ENCODE data around the gene PRPH2.

PRPH2 gene, protein sequence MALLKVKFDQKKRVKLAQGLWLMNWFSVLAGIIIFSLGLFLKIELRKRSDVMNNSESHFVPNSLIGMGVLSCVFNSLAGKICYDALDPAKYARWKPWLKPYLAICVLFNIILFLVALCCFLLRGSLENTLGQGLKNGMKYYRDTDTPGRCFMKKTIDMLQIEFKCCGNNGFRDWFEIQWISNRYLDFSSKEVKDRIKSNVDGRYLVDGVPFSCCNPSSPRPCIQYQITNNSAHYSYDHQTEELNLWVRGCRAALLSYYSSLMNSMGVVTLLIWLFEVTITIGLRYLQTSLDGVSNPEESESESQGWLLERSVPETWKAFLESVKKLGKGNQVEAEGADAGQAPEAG

DNA sequence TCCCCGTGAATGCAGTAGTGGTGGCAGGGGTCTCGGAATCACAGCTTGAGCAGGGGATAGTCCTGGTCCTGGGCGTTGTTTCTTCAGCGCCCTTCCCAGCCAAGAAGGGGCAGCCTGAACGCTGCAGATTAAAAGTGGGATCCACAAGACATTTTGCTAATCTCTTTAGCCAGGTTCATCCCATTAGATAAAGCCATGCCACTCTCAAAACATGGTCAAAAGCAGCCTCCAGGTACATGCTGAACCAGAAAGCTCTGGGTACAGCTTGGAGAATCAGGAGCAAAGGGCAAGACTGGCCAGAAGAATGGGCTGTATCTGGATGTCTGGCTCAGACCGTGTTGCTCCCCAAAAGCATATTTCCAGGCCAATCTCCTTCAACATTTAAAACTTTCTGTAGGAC lies at the start of gene PRPH2:
TSS of gene PRPH2 (minus strand) at position 101 of the 400 bp plus-strand sequence. CDS start 263 bp downstream, outside the sequence.
- DNase-seq: no peak

DNA sequence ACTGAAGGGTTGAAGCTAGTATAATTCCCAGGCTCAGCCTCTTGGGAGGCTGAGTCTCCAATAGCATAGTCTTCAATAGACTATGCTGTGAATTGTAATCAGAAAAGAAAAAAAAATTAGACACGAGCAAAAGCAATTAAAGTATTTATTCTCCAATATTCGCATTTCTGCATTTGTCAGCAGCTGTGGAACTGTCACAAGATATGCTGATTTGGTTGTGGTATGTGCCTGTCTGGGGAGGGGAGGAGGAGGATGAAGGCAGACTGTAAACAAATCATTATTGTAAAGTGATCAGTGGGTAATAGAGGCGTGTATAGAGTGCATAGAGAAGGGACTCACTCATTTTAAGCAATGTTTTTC lies 49.3 kb upstream of the PRPH2 start:
- peak; percentile 19 for DNase-seq

DNA sequence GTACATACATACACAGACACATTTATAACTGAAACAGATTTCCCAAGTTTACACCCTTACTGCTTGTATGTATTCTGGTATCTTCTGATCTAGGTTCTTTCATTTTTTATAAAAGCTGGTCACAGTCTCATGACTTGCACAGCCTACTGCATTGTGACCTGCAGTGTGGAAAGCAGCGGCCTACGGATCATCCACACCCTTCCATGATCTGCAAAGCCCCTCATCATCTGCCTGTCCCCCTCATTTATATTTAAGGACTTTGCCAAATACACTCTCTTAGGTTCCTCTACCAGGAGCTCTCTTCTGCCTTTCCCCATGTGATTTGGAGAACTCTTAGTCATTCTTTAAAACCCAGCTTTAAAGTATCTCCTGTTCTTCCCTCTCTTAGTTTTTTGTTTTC lies 47.4 kb upstream of the PRPH2 start:
- DNase-seq: no peak

DNA sequence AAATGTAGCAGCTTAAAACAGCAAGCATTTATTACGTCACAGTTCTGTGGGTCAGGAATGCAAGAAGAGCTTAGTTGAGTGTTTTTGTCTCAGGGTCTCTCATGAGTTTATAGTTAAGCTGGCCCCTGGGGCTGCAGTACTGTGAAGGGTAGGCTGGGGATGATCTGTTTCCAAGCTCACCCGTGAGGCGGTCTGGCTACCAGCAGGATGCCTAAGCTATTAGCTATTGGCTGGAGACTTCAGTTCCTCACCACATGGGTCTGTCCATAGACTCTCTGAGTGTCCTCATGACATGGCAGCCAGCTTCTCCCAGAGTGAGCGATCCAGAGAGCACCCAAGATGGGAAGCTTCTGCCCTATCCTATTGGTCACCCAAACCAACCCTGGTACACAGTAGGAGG lies 46.7 kb upstream of the PRPH2 start:
- no peak for DNase-seq

DNA sequence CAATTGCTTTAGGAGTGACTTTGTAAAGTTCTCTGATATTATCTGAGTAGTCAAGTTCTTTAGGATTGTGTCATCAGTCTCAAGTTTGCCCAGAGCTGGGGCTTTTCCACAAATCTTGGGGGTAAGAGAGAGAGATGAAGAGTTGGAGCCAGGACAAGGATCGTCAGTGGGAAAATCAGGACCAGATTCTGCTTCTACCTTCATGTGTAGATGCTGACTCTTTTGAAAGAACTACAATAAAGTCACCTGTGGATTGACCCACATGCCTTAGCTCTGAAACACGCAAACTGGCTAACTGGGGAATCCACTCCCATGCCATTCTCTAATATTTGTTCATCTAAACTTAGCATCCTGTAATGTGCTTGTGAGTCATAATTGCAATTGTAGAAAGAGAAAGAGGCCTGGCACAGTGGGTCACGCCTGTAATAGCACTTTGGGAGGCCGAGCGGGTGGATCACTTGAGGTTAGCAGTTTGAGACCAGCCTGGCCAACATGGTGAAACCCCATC lies 43.8 kb upstream of the PRPH2 start:
- no peak for DNase-seq

DNA sequence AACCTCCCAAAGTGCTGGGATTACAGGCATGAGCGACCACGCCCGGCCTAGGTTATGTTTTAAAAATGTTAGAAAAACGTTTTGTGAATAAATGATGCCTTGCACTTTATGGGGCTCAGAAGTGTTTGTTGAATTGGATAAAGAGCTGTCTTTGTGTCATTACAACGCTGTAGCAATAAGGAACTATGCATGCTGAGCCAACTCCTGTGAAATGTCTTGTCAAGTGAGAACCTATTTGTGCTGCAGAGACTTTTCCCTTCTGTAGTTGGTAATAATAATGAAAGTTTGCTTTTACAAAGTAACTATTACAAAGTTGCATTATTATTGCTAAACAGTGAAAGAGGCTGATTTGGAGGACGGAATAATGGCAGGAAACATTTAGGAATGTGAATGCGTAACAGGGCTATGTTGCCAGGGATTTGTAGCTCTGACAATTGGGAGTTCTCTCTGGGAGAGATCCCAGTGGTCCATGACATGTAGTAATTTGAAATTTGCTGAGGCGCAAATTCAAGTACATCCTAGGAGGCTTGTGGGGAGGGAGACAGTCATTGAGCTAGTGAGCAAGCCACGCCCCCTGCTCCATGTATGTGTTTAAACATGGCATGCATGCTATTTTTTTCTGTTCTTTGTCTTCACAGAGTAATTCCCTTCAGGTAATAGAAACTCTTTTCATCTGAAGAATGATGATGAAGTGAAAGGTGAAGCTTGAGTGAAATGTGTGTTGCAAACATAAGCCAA lies 42.7 kb upstream of the PRPH2 start:
- no peak for DNase-seq

DNA sequence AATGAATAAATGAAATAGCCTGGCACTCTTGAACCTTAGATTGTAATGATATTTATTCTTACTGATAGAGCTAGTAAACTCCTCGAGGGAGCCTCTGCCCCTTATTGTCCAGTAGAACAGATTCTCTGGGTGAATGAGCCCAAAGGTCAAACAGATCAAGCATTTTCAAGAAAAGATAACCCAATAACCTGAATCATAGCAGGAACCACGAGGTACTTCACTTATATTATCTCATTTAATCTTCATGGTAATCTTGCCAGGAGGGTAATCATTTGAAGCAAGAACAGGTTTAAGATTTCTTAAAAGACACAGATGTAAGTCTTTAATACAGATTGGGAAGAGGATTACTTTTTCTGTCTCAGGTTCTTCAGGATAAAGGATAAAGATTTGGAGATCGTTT lies 40.6 kb upstream of the PRPH2 start:
- no peak for DNase-seq

DNA sequence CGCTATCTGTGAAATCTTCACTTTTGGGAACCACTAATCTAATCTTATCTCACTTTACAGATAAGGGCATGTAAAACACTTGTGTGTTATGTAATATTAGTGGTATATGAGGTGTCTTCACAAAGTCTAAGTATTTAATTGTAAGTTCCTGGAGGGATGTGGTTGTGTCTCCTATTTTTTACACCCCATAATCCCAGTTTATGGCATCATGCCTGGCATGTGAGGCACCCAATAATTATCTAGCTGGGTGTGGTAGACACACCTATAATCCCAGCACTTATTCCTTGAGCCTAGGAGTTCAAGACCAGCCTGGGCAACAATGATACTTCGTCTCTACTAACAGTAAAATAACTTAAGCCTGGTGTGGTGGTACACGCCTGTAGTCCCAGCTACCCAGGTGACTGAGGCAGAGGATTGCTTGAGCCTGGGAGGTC lies 40.0 kb upstream of the PRPH2 start:
- DNase-seq: no peak

DNA sequence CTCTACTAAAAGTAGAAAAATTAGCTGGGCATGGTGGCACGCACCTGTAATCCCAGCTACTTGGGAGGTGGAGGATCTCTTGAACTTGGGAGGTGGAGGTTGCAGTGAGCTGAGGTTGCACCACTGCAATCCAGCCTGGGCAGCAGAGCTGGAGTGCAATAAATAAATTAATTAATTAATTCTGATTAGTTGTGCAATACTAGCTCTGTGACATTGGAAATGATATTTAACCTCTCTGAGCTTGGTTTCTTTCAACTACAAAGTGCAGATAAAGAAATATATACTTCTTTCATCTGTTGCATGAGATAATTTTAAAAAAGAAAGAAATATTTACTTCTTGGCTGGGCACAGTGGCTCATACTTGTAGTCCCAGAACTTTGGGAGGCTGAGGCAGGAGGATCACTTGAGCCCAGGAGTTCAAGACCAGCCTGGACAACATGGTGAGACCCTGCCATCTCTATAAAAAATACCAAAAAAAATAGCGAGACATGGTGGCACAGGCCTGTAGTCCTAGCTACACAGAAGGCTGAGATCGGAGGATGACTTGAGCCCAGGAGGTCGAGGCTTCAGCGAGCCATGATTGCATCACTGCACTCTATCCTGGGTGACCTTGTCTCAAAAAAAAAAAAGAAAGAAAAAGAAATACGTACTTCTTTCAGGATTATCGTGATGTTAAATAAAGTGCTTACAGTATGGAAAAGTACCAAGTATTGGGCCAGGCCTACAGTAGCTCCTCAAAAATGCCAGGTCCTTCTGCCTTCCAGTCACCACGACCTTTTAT lies 39.1 kb upstream of the PRPH2 start:
- no peak for DNase-seq

DNA sequence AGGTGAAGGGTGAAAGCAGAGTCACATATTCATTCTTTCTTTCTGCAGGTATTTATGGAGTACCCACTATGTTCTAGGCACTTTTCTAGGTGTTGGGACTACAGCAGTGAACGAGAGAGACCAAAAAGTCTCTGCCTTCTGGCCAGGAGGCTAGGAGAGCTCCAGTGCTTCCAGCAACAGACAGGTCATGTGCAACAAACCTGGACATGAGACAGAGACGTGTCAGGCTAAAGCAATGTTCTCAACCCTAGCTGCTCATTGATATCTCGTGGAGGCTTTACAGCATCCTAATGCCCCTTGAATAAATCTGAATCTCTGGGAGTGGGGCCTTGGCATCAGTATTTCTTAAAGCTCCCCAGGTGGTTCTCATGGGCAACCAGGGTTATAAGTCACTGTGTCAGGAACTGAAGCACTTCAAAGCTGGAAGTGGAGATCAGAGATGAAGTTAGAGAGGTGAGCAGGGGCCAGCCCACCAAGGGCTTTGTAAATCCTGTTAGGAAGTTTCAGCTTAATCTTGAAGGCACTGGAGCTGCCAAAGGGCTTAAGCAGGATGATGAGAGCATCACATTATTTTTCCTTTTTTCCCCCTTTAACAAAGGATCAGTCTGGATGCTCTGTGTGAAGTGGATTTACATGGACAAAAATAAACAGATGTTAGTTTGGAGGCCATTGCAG lies 36.5 kb upstream of the PRPH2 start:
- no peak for DNase-seq

DNA sequence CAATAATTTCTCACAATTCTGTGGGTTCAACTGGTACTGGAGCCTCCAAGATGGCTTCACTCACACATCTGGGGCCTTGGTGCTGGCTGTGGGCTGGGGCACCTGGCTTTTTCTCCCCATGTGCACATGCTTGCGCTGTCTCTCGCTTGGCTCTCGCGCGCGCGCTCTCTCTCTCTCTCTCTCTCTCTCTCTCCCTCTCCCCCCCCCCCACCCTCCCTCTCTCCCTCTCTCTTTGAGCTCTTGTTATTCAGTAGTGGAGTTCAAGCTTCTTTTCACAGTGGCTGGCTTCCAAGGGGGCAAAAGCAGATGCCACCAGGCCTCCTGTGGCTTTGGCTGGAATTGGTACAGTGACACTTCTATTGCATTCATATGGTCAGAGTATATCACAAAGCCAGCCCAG lies 34.3 kb upstream of the PRPH2 start:
- no peak for DNase-seq

DNA sequence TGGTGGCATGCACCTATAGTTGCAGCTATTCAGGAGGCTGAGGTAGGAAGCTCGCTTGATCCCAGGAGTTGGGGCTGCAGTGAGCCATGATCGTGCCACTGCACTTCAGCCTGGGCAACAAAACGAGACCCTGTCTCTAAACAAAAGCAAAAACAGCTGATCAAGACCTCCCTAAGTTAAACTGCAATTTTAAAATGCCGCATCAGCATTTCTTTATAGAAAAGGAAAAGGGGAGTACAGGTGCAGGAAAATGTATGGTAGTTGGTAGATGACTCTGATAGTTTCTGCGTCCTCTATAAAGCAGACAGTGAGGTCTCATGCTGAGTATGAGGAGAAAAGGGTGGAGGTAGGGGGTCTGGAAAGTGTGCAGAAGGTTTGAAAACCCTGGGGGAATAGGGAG lies 32.4 kb upstream of the PRPH2 start:
- no peak for DNase-seq

DNA sequence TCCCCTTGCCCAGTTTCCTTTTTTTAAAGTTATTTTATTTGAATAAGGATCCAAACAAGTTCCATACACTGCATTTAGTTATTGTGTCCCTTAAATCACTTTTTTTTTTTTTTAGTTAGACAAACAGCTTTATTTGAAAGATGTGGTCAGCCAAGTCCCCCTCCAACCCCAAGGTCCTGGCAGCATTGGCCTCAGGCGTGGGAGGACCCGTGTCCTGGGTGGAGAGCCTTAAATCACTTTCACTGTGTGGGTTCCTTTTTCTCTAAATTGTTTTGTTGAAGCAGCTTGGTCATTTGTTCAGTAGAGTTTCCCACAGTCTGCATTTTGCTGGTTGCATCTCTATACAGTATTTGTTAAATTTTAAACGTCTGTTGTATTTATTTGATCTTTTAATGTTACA lies 28.7 kb upstream of the PRPH2 start:
- DNase-seq: no peak

DNA sequence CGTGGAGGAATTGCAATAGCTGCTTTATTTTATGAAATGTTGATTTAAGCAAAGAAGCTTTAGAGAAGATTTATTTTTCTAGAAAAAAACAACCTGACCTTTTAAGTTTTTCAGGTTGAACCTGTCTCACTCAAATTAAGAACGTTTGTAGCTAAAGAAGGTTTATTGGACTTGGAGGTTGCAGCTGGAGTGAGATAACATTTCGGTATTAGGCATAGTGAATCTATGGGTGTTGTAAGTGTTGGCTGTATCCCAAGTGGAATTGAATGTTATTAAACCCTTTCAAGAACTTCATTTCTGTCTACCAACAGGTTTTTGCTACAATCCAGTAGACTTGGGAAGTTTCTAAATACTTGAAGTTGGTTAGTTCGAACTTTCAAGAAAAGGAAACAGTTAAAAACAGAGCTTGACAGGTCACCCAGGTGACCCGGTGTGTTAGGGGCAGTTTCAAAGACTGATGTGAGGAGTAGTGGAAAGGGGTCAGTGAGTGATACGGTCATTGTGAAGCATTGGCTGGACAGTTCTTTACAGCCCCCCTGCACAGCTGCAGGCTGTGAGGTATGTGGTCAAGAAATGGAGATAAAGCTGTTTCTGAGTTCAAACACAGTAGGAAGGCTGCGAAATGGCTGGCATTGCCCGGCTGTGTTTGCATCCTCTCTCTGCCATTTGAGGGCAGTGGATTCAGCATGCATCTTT lies 26.0 kb upstream of the PRPH2 start:
- no peak for DNase-seq

DNA sequence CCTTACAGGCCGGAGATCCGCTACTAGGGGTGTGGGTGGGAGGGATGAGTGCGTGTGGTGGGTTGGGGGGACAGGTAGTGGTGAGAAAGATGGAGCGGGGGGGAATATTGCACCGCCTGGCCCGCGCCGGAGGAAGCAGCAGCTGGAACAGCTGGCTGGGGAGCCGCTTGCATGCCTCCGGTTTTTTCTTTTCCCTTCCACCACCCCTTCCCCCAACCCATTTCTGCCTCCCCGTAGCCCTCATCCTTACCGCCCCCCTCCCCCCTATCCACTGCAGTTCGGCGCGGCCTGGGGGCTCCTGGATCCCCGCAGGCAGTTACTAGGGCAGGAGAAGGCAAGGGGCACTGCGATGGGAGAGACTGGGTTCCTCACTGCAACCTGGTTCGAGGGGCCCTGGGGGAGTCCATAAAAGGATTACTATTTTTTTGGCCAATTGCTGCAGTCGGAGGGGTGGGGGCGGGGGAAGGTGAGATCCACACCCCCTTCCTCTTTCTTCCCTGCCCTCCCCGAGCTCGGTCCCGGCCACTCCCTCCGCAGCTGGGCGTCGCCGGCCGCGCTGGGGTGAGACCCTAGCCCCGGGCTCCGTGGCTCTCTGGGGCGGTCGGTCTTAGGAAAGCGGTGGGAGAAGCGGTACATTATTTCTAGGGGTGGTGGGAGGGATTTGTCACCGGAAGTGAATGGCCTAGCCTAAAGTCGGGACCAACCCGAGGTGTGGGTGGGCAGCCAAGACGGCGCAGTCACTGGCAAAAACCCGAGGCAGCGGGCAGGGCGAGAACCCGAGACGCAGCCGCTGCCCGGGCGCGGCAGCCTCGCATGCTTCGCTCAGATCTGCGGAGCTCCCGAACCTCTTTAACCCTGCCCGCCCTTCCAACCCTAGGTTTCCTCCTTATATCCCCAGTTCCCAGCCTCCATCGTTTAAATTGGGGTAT lies 24.3 kb upstream of the PRPH2 start:
- peak; percentile 99 for DNase-seq

DNA sequence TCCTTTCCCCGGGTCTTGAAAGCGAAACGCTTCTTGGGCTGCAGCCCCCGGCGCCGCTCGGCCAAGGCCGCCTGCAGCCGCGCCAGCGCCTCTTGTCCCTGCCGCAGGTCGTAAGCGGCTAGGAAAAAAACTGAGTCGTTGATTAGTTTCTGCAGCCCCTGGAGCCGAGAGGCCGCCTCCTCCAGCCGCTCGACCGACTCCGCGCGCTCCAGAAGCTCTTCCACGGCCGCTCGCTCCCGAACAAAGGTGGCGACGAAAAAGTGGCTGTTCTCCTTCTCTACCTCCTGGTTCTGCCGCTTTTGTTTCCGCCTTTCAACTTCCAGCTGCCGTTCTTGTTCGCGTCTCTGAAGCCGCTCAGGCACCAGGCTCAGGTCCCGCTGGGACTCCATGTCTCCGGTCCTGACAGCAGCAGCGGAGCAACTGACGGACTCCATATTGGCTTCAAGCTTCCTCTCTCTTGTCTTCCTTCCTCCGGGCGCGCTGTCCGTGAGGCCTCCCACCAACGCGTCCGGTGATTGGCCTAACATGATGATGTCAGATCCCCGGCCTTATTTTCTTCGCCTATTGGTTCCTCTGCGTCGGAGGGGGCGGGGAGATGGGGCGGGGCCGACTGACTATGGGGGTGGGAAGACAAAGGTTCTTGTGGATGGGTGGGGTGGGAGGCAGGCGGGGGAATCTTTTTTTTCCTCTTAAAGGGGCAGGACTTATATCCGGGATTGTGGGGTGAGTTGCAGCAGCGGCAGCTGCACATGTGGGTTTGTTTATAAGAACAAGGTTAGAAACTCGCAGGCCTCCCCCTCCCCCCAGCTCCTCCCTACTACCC lies 23.5 kb upstream of the PRPH2 start, which contains the start of gene TBCC:
TSS of gene TBCC (minus strand) at position 464 of the 823 bp plus-strand sequence. CDS start at position 434, 30 bp downstream.
- peak; percentile 100 for DNase-seq

DNA sequence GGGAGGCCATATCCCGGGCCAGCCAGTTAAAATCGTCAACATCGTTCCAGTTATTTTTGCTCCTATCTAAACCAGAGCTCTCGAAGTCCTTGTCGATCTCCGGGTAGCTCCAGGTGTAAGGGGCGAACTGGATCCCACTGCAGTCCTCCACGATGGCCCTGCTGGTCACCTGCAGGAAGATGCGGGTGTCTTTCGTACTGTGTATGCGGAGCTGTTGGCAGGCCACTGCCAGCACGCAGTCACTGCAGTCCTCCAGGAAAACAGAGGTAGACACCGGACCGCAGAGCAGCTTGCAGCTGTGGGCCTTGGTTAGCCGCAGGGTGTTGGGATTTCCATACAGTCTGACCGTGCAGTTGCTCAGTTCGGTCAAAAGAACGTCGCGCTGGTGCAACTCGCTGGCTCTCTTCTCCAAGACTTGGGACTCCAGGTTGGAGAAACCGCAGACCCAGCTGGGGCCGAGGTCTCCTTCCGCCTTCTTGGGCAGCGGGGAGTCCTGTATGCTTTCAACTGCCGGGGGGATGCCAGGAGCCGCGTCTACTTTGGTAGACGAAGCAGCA lies 22.8 kb upstream of the PRPH2 start:
- peak; percentile 73 for DNase-seq

DNA sequence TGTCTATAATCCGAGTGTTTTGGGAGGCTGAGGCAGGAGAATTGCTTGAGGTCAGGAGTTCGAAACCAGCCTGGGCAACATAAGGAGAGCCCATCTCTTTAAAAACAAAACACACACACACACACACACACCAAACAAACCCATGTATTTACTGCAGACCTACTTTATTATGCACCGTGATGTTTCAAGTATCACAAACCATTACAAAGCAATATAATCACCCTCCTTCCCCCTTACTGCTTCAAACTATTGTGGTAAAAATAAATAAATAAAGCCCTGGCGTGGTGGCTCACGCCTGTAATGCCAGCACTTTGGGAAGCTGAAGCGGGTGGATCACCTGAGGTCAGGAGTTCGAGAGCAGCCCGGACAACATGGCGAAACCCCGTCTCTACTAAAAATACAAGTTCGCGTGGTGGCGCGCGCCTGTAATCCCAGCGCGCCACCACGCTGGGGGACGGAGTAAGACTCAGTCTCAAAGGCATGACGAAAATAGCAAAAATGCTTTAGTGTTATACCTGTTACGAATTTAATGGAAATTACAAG lies 22.0 kb upstream of the PRPH2 start:
- DNase-seq: no peak

DNA sequence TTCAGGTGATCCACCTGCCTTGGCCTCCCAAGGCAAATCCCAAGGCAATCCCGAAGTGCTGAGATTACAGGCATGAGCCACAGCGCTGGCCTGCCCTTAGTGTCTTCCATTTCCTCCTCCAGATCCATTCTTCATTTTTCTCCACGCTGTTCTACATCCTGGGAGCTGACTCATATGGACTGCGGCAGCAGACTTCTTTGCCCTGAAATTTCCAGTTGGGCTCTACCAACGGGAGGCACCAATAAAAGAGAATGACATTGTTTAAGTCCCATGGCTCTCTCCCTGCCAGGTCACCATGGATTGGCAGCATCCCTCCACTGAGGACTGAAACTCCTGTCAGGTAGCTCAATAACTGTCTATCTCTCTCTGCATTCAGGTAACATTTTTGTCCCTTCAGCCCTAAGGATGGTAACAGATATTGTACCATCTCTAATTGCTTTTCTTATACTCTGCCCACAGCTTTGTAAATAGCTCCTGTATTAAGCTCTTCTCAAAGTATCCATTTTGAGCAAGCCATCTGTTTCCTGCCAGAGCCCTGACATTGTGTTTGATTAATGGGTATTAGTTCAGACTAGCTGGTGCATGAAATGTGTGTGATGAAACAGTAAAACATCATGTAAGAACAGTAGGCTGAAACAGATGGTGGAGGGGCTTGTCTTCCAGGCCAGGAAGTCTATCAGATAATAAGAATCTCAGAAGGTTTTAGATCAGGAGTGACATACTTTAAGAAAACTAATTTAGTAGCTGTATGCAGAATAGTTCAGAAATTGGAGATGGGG lies 19.9 kb upstream of the PRPH2 start:
- peak; percentile 81 for DNase-seq
